ENCODE results near the gene ANKRD13D.

ANKRD13D gene

DNA sequence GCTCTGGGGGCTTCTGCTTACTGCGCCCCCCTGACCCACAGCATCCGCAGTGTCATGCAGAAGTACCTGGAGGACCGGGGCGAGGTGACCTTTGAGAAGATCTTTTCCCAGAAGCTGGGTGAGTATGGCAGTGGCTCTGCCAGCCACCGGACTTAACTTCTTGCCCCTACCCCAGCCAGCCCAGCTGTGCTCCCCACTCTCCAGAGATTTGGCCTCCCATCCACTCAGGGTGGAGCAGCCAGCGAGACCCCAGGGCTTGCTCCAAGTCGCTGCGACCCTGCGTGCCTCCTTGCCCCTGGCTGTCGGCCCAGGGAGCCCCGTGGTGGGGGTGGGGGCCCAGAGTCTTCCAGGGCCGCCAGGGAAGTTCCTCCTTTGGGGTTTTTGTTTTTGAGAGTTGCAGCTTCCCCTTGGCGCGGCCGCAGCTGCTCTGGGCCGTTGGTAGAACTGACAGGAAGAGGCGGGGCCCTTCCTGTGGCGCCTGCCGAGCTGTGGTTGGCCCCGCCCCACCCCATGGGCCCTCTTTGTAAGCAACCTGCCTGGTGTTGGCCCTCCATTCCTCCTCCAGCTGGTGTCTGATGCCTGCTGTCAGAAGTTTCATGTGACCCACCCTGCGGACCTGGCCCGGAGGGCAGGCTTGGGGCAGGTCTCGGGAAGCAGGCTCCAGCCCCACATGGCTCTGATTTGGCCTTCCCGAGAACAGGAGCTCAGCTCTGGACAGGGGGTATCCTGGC is 11.7 kb upstream of the ANKRD13D start:
- no peak for DNase-seq (ENCODE audit: extremely low read depth, low read depth)

DNA sequence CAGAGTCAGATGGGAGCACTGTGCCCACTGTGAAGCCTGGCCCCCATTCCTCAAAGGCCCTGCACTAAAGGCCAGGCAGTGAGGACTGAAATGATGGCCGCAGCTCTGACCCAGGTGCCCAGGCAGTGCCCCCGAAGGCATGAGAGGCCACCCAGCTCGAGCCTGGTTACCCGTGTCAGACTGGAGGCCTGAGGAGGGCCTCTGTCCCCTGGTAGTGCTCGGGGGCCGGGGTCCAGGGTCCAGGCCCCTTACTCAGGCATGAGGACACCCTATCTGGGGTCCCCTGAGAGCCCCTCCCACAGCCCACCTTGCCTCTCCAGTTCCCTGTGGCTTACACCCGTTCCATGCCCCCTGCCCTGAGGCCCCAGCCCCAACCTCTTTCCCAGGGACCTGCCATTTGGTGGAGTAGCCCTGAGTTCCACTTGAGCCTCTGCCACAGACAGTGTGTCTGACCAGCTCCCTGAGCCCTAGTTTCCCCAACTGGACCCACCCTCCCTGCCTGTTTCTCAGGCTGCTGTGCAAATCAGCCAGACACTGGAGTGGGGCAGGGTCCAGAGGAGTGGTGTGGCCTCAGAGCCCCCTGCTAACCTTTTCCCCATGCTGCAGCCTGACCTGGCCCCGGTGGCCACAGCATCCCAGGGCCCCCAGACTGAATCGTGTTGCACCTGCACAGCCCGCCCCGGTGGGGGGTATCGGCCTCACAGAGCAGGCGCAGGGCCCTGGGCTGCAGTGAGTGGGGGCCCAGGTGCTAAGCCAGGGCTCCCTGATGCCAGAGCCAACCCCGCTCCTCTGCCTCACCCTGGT is 10.8 kb upstream of the ANKRD13D start:
- TF ChIP-seq, protein P1, sequence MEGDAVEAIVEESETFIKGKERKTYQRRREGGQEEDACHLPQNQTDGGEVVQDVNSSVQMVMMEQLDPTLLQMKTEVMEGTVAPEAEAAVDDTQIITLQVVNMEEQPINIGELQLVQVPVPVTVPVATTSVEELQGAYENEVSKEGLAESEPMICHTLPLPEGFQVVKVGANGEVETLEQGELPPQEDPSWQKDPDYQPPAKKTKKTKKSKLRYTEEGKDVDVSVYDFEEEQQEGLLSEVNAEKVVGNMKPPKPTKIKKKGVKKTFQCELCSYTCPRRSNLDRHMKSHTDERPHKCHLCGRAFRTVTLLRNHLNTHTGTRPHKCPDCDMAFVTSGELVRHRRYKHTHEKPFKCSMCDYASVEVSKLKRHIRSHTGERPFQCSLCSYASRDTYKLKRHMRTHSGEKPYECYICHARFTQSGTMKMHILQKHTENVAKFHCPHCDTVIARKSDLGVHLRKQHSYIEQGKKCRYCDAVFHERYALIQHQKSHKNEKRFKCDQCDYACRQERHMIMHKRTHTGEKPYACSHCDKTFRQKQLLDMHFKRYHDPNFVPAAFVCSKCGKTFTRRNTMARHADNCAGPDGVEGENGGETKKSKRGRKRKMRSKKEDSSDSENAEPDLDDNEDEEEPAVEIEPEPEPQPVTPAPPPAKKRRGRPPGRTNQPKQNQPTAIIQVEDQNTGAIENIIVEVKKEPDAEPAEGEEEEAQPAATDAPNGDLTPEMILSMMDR (IDR thresholded peaks at IDR 0.05; ENCODE audit: low read depth, low read length): no peak
- DNase-seq (ENCODE audit: extremely low read depth, low read depth): no peak

More for the DNA sequence above, 11.7 kb upstream of the ANKRD13D start:
- TF ChIP-seq, protein P1 (IDR thresholded peaks at IDR 0.05; ENCODE audit: low read depth, low read length): no peak

DNA sequence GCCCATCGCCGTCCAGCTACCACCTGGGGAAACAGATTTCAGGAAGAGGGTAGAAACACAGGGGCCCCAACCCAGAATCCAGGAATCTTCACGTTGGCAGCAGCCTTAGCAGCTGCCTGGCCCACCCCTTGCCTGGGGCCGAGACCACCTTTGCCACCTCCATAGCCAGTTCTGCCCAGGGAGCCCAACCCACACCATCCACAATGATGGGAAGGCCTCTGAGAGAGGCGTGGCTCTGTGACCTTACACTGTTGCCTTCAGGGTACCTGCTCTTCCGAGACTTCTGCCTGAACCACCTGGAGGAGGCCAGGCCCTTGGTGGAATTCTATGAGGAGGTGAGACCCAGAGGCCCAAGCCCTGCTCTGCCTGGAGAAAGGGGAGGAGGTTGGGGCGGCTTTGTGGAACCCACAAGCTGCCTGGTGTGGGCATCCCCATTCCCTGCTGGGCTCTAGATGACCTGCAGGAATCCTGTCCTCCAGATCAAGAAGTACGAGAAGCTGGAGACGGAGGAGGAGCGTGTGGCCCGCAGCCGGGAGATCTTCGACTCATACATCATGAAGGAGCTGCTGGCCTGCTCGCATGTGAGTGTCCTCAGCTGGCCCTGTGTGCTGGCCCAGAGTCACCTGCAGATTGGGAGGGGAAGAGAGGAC is 10.0 kb upstream of the ANKRD13D start:
- no peak for DNase-seq (ENCODE audit: extremely low read depth, low read depth)
- TF ChIP-seq, protein P1 (IDR thresholded peaks at IDR 0.05; ENCODE audit: low read depth, low read length): no peak

DNA sequence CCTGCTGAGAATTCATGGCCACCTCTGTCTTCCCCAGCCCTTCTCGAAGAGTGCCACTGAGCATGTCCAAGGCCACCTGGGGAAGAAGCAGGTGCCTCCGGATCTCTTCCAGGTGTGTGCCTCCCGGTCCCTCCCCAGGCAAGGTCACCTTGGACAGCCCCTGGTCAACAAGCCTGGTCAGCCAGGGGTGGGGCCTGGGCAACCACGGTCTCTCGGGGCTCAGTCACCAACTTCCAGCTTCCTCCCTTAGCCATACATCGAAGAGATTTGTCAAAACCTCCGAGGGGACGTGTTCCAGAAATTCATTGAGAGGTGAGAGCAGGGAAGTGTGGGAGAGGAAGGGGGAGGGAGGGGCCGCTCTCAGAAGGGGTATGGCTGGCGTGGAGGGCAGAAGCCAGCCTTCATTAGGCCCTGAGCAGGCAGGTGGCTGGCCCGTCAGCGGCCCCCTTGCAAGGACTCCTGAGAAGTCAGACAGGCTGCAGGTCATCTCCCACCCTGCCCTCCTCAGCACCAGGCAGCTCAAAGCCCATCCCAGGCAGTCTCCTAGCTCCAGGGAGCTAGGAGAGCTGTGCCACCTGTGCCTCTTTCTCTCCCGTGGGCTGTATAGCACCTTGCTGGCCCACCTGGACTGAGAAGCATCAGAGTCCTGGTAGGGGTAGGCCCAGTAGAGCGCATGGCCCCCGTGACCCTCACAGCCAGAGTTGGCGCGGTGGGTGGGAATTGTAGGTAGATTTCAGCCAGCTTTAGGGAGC is 9.3 kb upstream of the ANKRD13D start:
- TF ChIP-seq, protein P1 (IDR thresholded peaks at IDR 0.05; ENCODE audit: low read depth, low read length): no peak
- DNase-seq (ENCODE audit: extremely low read depth, low read depth): no peak

DNA sequence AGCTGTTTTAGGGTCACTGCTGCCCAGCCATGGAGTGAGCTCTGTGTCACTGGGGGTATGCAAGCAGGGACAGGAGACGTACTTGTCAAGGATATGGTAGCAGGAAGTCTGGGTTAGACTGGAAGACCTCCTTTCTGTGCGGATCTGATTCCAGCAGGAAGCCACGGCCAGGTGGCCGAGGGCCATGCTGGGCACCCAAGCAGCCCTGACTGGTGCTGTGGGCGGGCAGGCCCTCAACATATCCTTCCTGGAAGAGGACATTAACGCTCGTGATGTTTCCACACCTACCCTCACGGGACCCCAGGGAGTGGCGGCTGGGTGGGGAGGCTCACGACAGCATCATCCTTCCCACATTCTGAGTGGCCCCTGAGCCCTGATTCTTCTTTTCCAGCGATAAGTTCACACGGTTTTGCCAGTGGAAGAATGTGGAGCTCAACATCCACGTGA is 8.7 kb upstream of the ANKRD13D start:
- TF ChIP-seq, protein P1 (IDR thresholded peaks at IDR 0.05; ENCODE audit: low read depth, low read length): no peak
- no peak for DNase-seq (ENCODE audit: extremely low read depth, low read depth)

DNA sequence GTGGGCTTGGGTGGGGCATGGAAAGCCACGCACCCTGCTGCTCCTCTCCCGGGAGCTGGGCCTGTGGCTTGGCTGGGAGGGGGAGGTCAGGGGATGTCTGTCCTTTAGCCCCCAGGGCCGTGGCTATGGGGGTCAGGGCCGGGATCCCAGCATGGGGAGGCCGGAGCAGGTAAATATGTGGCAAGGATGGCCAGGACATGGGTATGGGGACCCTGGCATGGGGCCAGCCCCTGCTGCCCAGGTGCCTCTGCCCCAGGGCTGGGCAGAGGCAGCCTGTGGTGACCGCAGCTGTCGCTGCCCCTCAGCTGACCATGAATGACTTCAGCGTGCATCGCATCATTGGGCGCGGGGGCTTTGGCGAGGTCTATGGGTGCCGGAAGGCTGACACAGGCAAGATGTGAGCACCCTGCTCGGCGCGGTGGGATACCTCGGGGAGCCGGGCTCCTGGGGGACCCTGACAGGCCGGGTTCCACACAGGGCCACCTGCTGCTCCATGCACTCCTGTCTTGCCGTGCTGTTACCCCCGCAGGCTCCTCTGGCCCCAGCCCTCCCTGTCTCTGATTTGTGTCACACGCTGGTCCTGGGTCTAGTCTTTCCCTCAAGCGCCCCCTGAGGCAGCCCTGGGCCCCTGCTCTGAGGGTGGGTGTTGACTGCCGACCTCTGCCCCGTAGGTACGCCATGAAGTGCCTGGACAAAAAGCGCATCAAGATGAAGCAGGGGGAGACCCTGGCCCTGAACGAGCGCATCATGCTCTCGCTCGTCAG is 8.1 kb upstream of the ANKRD13D start:
- DNase-seq (ENCODE audit: extremely low read depth, low read depth): no peak
- TF ChIP-seq, protein P1 (IDR thresholded peaks at IDR 0.05; ENCODE audit: low read depth, low read length): no peak

All from AG09319 (cell line).